K562 (cell line): Measurements from ENCODE around the gene TMIGD2. TPM values are rescaled to one million over a fixed set of nuclear protein-coding genes. Genes with fewer than 3 reads are reported as not detected.
A peak's percentile ranks its signal among the peaks of the same experiment; 100 is the strongest.

Experiments used
- ARID2 ChIP-seq: fragments of 450-650 bp; IDR thresholded peaks from 2 replicates; pipeline ENCODE4 v1.6.1; 2017; ENCODE audit warnings: antibody characterized with exemption, mild to moderate bottlenecking
- ARID3B ChIP-seq: fragments of 250-450 bp; sonication (Bioruptor Pico); IDR thresholded peaks from 2 replicates; pipeline ENCODE4 v1.4.0; 2020; ENCODE audit warnings: borderline replicate concordance
- CREB5 ChIP-seq: fragments of 250-450 bp; sonication (Bioruptor Pico); IDR thresholded peaks from 2 replicates; pipeline ENCODE4 v1.5.0; 2020; ENCODE audit warnings: mild to moderate bottlenecking
- CUX1 ChIP-seq: fragments of 200-800 bp; sonication (Bioruptor generic); IDR thresholded peaks from 2 replicates; pipeline ENCODE4 v1.6.1; 2016; ENCODE audit warnings: missing genetic modification characterization, missing compliant biosample characterization
- FOXM1 ChIP-seq, 2 experiments: fragments of 450-650 bp in 1 of 2; sonication (generic) in 1 of 2; formaldehyde crosslinking in 1 of 2; IDR thresholded peaks; 2 replicates each; pipeline versions ENCODE4 v1.6.1 to v1.9.0; 2017 to 2022; ENCODE audit warnings: low read depth in 2 of 2, mild to moderate bottlenecking in 2 of 2, missing genetic modification reagents in 1 of 2, moderate library complexity in 1 of 2
- HMG20B ChIP-seq: fragments of 250-450 bp; sonication (Bioruptor Pico); IDR thresholded peaks from 2 replicates; pipeline ENCODE4 v1.5.0; 2021; ENCODE audit warnings: mild to moderate bottlenecking
- MAFK ChIP-seq: IDR thresholded peaks from 2 replicates; pipeline ENCODE4 v1.6.1; 2011; ENCODE audit warnings: low read length, improper control_type of control experiment
- NR3C1 ChIP-seq: sonication (generic); formaldehyde crosslinking; IDR thresholded peaks from 2 replicates; pipeline ENCODE4 v1.8.1; 2022; ENCODE audit warnings: missing genetic modification reagents
- POLR2H ChIP-seq: IDR thresholded peaks from 2 replicates; pipeline ENCODE4 v1.6.1; 2016; ENCODE audit warnings: missing genetic modification characterization, low read depth, mild to moderate bottlenecking, control low read depth, missing compliant biosample characterization, moderate library complexity
- POLR3G ChIP-seq: IDR thresholded peaks from 2 replicates; pipeline ENCODE4 v1.6.1; 2011; ENCODE audit not compliant: insufficient read length, insufficient replicate concordance; ENCODE audit errors: extremely low read depth
- POU5F1 ChIP-seq: fragments of 150-350 bp; IDR thresholded peaks from 2 replicates; pipeline ENCODE4 v1.6.1; 2014; ENCODE audit warnings: borderline replicate concordance, low read length, low read depth, mild to moderate bottlenecking; ENCODE audit not compliant: partially characterized antibody
- PRDM10 ChIP-seq: fragments of 450-650 bp; IDR thresholded peaks from 2 replicates; pipeline ENCODE4 v1.6.1; 2018; ENCODE audit not compliant: partially characterized antibody
- SNIP1 ChIP-seq: fragments of 450-650 bp; IDR thresholded peaks from 2 replicates; pipeline ENCODE4 v1.7.1; 2017; ENCODE audit warnings: low read depth, mild to moderate bottlenecking
- TRIM24 ChIP-seq, 2 experiments: fragments of 450-650 bp; IDR thresholded peaks; 2 replicates each; pipeline ENCODE4 v1.6.1; 2016
- ZC3H8 ChIP-seq: fragments of 450-650 bp; IDR thresholded peaks from 2 replicates; pipeline ENCODE4 v1.6.1; 2017
- ZNF232 ChIP-seq: sonication (generic); formaldehyde crosslinking; IDR thresholded peaks from 2 replicates; pipeline ENCODE4 v1.8.0; 2022; ENCODE audit warnings: mild to moderate bottlenecking, missing genetic modification reagents
- ZNF511 ChIP-seq: sonication (generic); formaldehyde crosslinking; IDR thresholded peaks from 2 replicates; pipeline ENCODE4 v1.8.0; 2022; ENCODE audit warnings: mild to moderate bottlenecking, missing genetic modification reagents
- polyA plus RNA-seq, 8 experiments: library from polyadenylated mRNA; depleted of rRNA in 4 of 8; stranded (reverse) in 5 of 8; unstranded in 3 of 8; fragments of >200 nt; fragmentation: Nextera tagmentation in 2 of 8; fragmentation: Illumina TruSeq in 1 of 8; extraction: Ambion mirVana in 2 of 8; extraction: Trizol in 1 of 8; gene quantifications; 2 replicates each; pipeline versions ENCODE4 v1.2.1 to v1.2.3, GENCODE V29; 2011 to 2014; ENCODE audit warnings: inconsistent platforms in 1 of 8, missing spikeins in 1 of 8
- total RNA-seq, 7 experiments: library from RNA; depleted of rRNA in 6 of 7; stranded (reverse); fragments of >200 nt in 6 of 7; fragmentation: Illumina TruSeq in 2 of 7; extraction: Trizol in 2 of 7; gene quantifications; 2 replicates each; pipeline versions ENCODE4 v1.2.1 to v1.2.3, GENCODE V29; 2011 to 2021; ENCODE audit warnings: low replicate concordance in 1 of 7

Gene TMIGD2
- total and polyA plus RNA-seq, 9 of the 15 experiments (the other 6 are each of a cell fraction or from before 2014, with no cell fraction given) = not detected

- TF ChIP-seq ZNF511 (0 out of 2 replicates have a peak, but pooled peaks have one; percentile 28), ARID3B (no peak), ZNF232 (CRISPR knock-in tag) (no peak), TRIM24 (IDR thresholded peaks at IDR 0.05) (no peak), NR3C1 (CRISPR knock-in tag) (no peak), PRDM10 (peak; percentile 57), FOXM1 (IDR thresholded peaks at IDR 0.05; ENCODE audit: low read depth) (no peak), FOXM1 (CRISPR knock-in tag; IDR thresholded peaks at IDR 0.05; ENCODE audit: low read depth) (no peak), ZC3H8 (no peak), SNIP1 (no peak), POLR3G (no peak), CREB5 (no peak), MAFK (peak; percentile 24; the same call in 1 of the 2 replicates), HMG20B (no peak), POLR2H (tag) (no peak), CUX1 (CRISPR knock-in tag) (no peak), POU5F1 (no peak), ARID2 (no peak)
Observed at GRCh38 chr19:4342314-4342614, 40.1 kb upstream of the TMIGD2 start (continued).
